ENCODE data around the gene BEND7. TPM values are rescaled to one million over a fixed set of nuclear protein-coding genes. Genes with fewer than 3 reads are reported as not detected.

The BEND7 gene
- total and polyA plus RNA-seq, 8 donors, result 7.3 to 22.8 (median 15.3) TPM

GRCh38 chr10:13421382-13421917 lies 107.4 kb downstream of the BEND7 start:
- Histone ChIP-seq H3K9me3 (no peaks in the 10 kb centered on the region), H3K4me3 (no peak overlapping the region), H3K36me3 (no peaks in the 10 kb centered on the region), H3K27ac (no peak overlapping the region), H3K27me3 (no peaks in the 10 kb centered on the region), H3K4me1 (no peaks in the 10 kb centered on the region)
- intact Hi-C loops (cut with DNase I), result no loop called here
- no peak for FAIRE-seq
- ATAC-seq, result no peak
- DNase-seq, result no peak
- WGBS, 2 donors, result 83 to 96% methylated on average over 2 of the region's 2 CpGs
- TF ChIP-seq CTCF (IDR thresholded peaks at IDR 0.05), result no peak

GRCh38 chr10:13420532-13421307 lies 108.1 kb downstream of the BEND7 start:
- Histone ChIP-seq H3K27ac (no peak overlapping the region), H3K27me3 (no peaks in the 10 kb centered on the region), H3K36me3 (no peaks in the 10 kb centered on the region), H3K4me3 (no peak overlapping the region), H3K9me3 (no peaks in the 10 kb centered on the region), H3K4me1 (no peaks in the 10 kb centered on the region)
- no peak for DNase-seq
- intact Hi-C loops (cut with DNase I), result no loop called here
- no peak for FAIRE-seq
- no peak for ATAC-seq
- TF ChIP-seq CTCF (IDR thresholded peaks at IDR 0.05), result no peak
- 85 to 88% methylated on average over 13 of the region's 13 CpGs for WGBS, 2 donors

GRCh38 chr10:13417459-13418126 lies 111.2 kb downstream of the BEND7 start:
- no peak overlapping the region for H3K27ac ChIP-seq
- no peak overlapping the region for H3K4me3 ChIP-seq
- DNase-seq (no peak), FAIRE-seq (no peak), ATAC-seq (peak in 2 of 4 donors; percentile 31 to 56)
- TF ChIP-seq CTCF (IDR thresholded peaks at IDR 0.05), result no peak
- H3K27me3 ChIP-seq, result no peaks in the 10 kb centered on the region
- H3K4me1 ChIP-seq, result no peaks in the 10 kb centered on the region
- H3K36me3 ChIP-seq, result no peaks in the 10 kb centered on the region
- WGBS, 2 donors, result 86 to 87% methylated on average over 9 of the region's 9 CpGs
- intact Hi-C loops (cut with DNase I), result no loop called here
- no peaks in the 10 kb centered on the region for H3K9me3 ChIP-seq

GRCh38 chr10:13416760-13417159 lies 112.1 kb downstream of the BEND7 start:
- Histone ChIP-seq H3K27ac (no peak overlapping the region), H3K9me3 (no peaks in the 10 kb centered on the region), H3K4me3 (no peak overlapping the region), H3K4me1 (no peaks in the 10 kb centered on the region), H3K27me3 (no peaks in the 10 kb centered on the region), H3K36me3 (no peaks in the 10 kb centered on the region)
- DNase-seq (no peak), ATAC-seq (no peak), FAIRE-seq (no peak)
- intact Hi-C loops (cut with DNase I), result no loop called here
- 70 to 76% methylated on average over 2 of the region's 2 CpGs for WGBS, 2 donors
- TF ChIP-seq CTCF (IDR thresholded peaks at IDR 0.05), result no peak

Data from pancreas (tissue), 10 donors.